ENCODE measurements around the gene MTOR.
"Not testable (repeated sequence)": the region's sequence is repeated elsewhere in the genome, so short reads cannot be mapped to it uniquely, and the experiment has no call there.

The MTOR gene

GRCh38 chr1:11180342-11180744, 82.0 kb downstream of the MTOR start:
- no peak for DNase-seq (ENCODE audit: low read depth in 2 of 2)

GRCh38 chr1:11179749-11180148, 82.6 kb downstream of the MTOR start:
- not testable (repeated sequence) for DNase-seq (ENCODE audit: low read depth in 2 of 2)

GRCh38 chr1:11179125-11179524, 83.2 kb downstream of the MTOR start:
- DNase-seq (ENCODE audit: low read depth in 2 of 2), result no peak

- no peak for DNase-seq (ENCODE audit: low read depth in 2 of 2)
Observed at GRCh38 chr1:11178021-11179015, 84.0 kb downstream of the MTOR start.

- DNase-seq (ENCODE audit: low read depth in 2 of 2), result no peak
Observed at GRCh38 chr1:11176081-11176706, 86.2 kb downstream of the MTOR start.

GRCh38 chr1:11175461-11175860, 86.9 kb downstream of the MTOR start:
- no peak for DNase-seq (ENCODE audit: low read depth in 2 of 2)

GRCh38 chr1:11174261-11174942, 87.9 kb downstream of the MTOR start:
- DNase-seq (ENCODE audit: low read depth in 2 of 2), result no peak

- no peak for DNase-seq (ENCODE audit: low read depth in 2 of 2)
Observed at GRCh38 chr1:11170102-11170501, 92.2 kb downstream of the MTOR start.

GRCh38 chr1:11169202-11169601, 93.1 kb downstream of the MTOR start:
- no peak for DNase-seq (ENCODE audit: low read depth in 2 of 2)

GRCh38 chr1:11168731-11169130, 93.6 kb downstream of the MTOR start:
- no peak for DNase-seq (ENCODE audit: low read depth in 2 of 2)

- not testable (repeated sequence) for DNase-seq (ENCODE audit: low read depth in 2 of 2)
Observed at GRCh38 chr1:11166744-11167143, 95.6 kb downstream of the MTOR start.

- not testable (repeated sequence) for DNase-seq (ENCODE audit: low read depth in 2 of 2)
Observed at GRCh38 chr1:11162752-11163151, 99.6 kb downstream of the MTOR start.

GRCh38 chr1:11158720-11159321, 103.5 kb downstream of the MTOR start:
- DNase-seq (ENCODE audit: low read depth in 2 of 2), result no peak

- no peak for DNase-seq (ENCODE audit: low read depth in 2 of 2)
Observed at GRCh38 chr1:11158291-11158690, 104.1 kb downstream of the MTOR start.

- no peak for DNase-seq (ENCODE audit: low read depth in 2 of 2)
Observed at GRCh38 chr1:11157867-11158266, 104.5 kb downstream of the MTOR start.

- no peak for DNase-seq (ENCODE audit: low read depth in 2 of 2)
Observed at GRCh38 chr1:11157394-11157793, 105.0 kb downstream of the MTOR start.

- DNase-seq (ENCODE audit: low read depth in 2 of 2), result no peak
Observed at GRCh38 chr1:11156963-11157362, 105.4 kb downstream of the MTOR start.

- DNase-seq (ENCODE audit: low read depth in 2 of 2), result no peak
Observed at GRCh38 chr1:11156441-11156840, 105.9 kb downstream of the MTOR start.

- DNase-seq (ENCODE audit: low read depth in 2 of 2), result no peak
Observed at GRCh38 chr1:11153184-11153583, 109.2 kb downstream of the MTOR start.

GRCh38 chr1:11152755-11153154, 109.6 kb downstream of the MTOR start:
- no peak for DNase-seq (ENCODE audit: low read depth in 2 of 2)

GRCh38 chr1:11151826-11152612, 110.3 kb downstream of the MTOR start:
- DNase-seq (ENCODE audit: low read depth in 2 of 2), result no peak

Measured in stimulated activated CD8-positive, alpha-beta memory T cell treated with anti-CD3 and anti-CD28 coated beads, Interleukin-15, amount 100 ng/mL, for 4 hours (primary cell).